Spleen (tissue), 11 donors: ENCODE measurements around the gene C14orf180. TPM values are rescaled to one million over a fixed set of nuclear protein-coding genes. Genes with fewer than 3 reads are reported as not detected.
A peak's percentile ranks its signal among the peaks of the same experiment; 100 is the strongest.

Experiments
- DNase-seq: peaks from one replicate; pipeline ENCODE4 v3.0.0-alpha.2; 2020
- H3K27ac ChIP-seq, 8 donors: fragments of 200-600 bp; sonication (generic) in 7 of 8; 1 replicate in 4 of 8; 2 replicates in 4 of 8; pipeline versions ENCODE4 v1.5.0 to v1.8.0; 2016 to 2021; ENCODE audit warnings: inconsistent platforms in 4 of 8, mild to moderate bottlenecking in 4 of 8, moderate library complexity in 1 of 8
- H3K27me3 ChIP-seq, 7 donors: fragments of 200-600 bp; sonication (generic) in 6 of 7; replicated peaks in 1 of 7; 1 replicate in 4 of 7; 2 replicates in 3 of 7; pipeline versions ENCODE4 v1.5.0 to v1.8.0; 2016 to 2021; ENCODE audit warnings: inconsistent platforms in 3 of 7, mild to moderate bottlenecking in 1 of 7
- H3K36me3 ChIP-seq, 6 donors: fragments of 200-600 bp; sonication (generic) in 5 of 6; 1 replicate in 4 of 6; 2 replicates in 2 of 6; pipeline versions ENCODE4 v1.5.0 to v1.8.0; 2016 to 2021; ENCODE audit warnings: inconsistent platforms in 2 of 6
- H3K4me1 ChIP-seq, 6 donors: fragments of 200-600 bp; sonication (generic) in 5 of 6; 1 replicate in 3 of 6; 2 replicates in 3 of 6; pipeline versions ENCODE4 v1.5.0 to v1.8.0; 2016 to 2021; ENCODE audit warnings: inconsistent platforms in 3 of 6
- H3K4me3 ChIP-seq, 8 donors: fragments of 200-600 bp; sonication (generic) in 7 of 8; 1 replicate in 4 of 8; 2 replicates in 4 of 8; pipeline versions ENCODE4 v1.5.0 to v1.8.0; 2016 to 2021; ENCODE audit warnings: inconsistent platforms in 4 of 8, mild to moderate bottlenecking in 4 of 8, moderate library complexity in 2 of 8
- H3K9me3 ChIP-seq, 8 donors: fragments of 200-600 bp; sonication (generic) in 7 of 8; 1 replicate in 4 of 8; 2 replicates in 4 of 8; pipeline versions ENCODE4 v1.5.0 to v1.8.0; 2016 to 2021; ENCODE audit warnings: inconsistent platforms in 4 of 8
- POLR2A ChIP-seq, 3 donors: fragments of 450-650 bp; IDR thresholded peaks; one replicate each; pipeline ENCODE4 v1.5.1; 2017; ENCODE audit warnings: antibody characterized with exemption in 3 of 3, mild to moderate bottlenecking in 1 of 3
- POLR2AphosphoS5 ChIP-seq, 3 donors: sonication (generic); formaldehyde crosslinking; IDR thresholded peaks; one replicate each; pipeline ENCODE4 v1.5.1; 2017; ENCODE audit warnings: antibody characterized with exemption in 3 of 3
- WGBS, 5 donors: extraction: QIAGEN DNeasy Blood & Tissue Kit in 3 of 5; methylation state at CpG; one replicate each; pipeline versions ENCODE4 v1.1.5 to v1.1.7; 2013 to 2018; 5-methylcytosine and 5-hydroxymethylcytosine counted together
- intact Hi-C: fragments of 100-400 bp; cut with DNase I; formaldehyde crosslinking; loops from one replicate; pipeline ENCODE4 v1.15.0; 2023; ENCODE audit warnings: low total_unique reads
- polyA plus RNA-seq, 3 donors: library from polyadenylated mRNA; stranded (reverse); fragments of 200-250 nt; gene quantifications; one replicate each; pipeline ENCODE4 v1.2.1, GENCODE V29; 2013
- total RNA-seq, 7 donors: library from RNA; depleted of rRNA in 3 of 7; stranded (reverse); fragments of >200 nt in 3 of 7; fragmentation: NEBNext Ultra II Directional in 4 of 7; extraction: Animal tissue kit (Norgen Biotek cat#: 25700) in 4 of 7; gene quantifications; one replicate each; pipeline versions ENCODE4 v1.1.0 to v1.2.1, GENCODE V29; 2016 to 2021
- TF ChIP-seq, protein P1 (sequence below), 11 experiments: fragments of 200-600 bp in 7 of 11; fragments of 450-650 bp in 4 of 11; sonication (generic) in 4 of 11; IDR thresholded peaks in 8 of 11; conservative IDR thresholded peaks in 3 of 11; 1 replicate in 7 of 11; 2 replicates in 4 of 11; pipeline versions ENCODE4 v1.4.0 to v1.8.0; 2016 to 2021; ENCODE audit warnings: antibody characterized with exemption in 11 of 11, inconsistent platforms in 4 of 11, mild to moderate bottlenecking in 1 of 11
- donor health status: healthy with polysubstance abuse.
- donor health status: DM: no; HTN: no; CAD: no; lungs with moderate emphysema.
- donor health status: DM: no; HTN: no; CAD: no.
- donor health status: Bipolar disorder and iron deficiency.
- donor health status: healthy.
- donor health status: DM: no; HTN: no; CAD: no.
- donor health status: DM: yes; HTN: yes; CAD: no.

The C14orf180 gene
- total and polyA plus RNA-seq, 10 donors, result 0.17 to 0.70 (median 0.28) TPM; not detected in 5

DNA sequence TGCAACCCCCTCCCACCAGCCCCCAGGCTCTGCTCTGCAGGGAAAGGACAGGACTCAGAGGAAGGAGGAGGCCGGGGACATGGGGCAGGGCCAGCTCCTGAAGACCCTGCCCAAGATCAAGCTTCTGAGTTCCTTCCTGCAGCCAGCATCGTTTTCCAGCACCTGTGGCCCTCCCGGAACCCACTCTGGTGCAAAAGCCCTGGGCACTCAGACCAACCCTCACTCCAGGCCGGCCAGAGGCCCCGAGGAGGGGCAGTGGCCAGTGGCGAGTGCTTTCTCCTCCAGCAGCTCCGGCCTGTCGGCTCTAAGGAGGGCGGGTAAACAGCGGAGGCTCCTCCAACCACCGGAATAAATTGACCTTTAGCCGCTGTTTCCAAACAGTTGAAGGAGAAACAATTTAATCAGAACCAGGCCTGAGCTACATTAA lies 14.2 kb downstream of the C14orf180 start:
- H3K27ac ChIP-seq, result no peak overlapping the region
- TF ChIP-seq, protein P1, sequence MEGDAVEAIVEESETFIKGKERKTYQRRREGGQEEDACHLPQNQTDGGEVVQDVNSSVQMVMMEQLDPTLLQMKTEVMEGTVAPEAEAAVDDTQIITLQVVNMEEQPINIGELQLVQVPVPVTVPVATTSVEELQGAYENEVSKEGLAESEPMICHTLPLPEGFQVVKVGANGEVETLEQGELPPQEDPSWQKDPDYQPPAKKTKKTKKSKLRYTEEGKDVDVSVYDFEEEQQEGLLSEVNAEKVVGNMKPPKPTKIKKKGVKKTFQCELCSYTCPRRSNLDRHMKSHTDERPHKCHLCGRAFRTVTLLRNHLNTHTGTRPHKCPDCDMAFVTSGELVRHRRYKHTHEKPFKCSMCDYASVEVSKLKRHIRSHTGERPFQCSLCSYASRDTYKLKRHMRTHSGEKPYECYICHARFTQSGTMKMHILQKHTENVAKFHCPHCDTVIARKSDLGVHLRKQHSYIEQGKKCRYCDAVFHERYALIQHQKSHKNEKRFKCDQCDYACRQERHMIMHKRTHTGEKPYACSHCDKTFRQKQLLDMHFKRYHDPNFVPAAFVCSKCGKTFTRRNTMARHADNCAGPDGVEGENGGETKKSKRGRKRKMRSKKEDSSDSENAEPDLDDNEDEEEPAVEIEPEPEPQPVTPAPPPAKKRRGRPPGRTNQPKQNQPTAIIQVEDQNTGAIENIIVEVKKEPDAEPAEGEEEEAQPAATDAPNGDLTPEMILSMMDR (IDR thresholded peaks at IDR 0.05 in 8 of 11, conservative IDR thresholded peaks at IDR 0.05 in 3 of 11), result no peak
- TF ChIP-seq POLR2AphosphoS5 (IDR thresholded peaks at IDR 0.05) (no peak), POLR2A (IDR thresholded peaks at IDR 0.05) (no peak)
- intact Hi-C loops, result no loop called here
- DNase-seq, result no peak
- WGBS, 5 donors, result 72 to 80% (median 78%) methylated on average over 12 of the region's 12 CpGs
- H3K4me3 ChIP-seq, result no peak overlapping the region
- no peaks in the 10 kb centered on the region for H3K9me3 ChIP-seq
- no peaks in the 10 kb centered on the region for H3K36me3 ChIP-seq
- no peaks in the 10 kb centered on the region for H3K4me1 ChIP-seq
- H3K27me3 ChIP-seq, result peaks cover 0 to 71% (median 8%) of the 10 kb centered on the region in 7 donors

DNA sequence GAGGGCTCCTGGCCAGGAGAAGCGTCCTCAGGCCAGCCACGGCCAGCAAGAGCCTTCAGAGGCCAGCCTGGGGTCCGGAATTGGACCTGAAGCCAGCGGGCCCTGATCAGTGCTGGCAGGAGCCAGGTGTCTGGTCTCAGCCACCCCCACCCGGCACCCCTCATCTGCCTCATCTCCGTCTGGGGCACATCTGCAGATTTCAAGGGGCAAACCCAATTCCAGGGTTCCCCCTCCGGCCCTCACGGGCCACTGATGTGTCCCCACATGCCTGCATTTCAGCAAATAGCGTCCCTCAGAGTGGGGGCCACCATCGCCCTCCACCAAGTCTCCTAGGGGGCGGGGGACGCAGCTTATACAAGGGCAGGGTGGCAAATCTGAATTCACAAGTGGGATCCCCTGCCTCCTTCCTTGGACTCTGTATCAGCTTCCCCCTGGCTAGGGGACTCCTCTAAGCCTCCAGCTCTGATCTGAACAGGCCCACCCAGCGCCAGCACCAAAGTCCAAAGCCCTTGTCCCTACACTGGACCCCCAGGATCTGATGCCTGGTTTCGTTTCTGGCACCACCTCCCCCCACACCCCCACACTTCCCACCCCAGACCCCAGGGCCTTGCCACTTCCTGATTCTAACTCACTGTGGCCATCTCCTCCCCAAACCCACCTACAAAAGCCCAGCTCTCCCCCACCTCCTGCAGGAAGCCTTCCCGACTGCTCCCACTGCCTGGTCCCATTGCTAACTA lies 14.9 kb downstream of the C14orf180 start:
- intact Hi-C loops, result no loop called here
- TF ChIP-seq POLR2AphosphoS5 (IDR thresholded peaks at IDR 0.05) (no peak), POLR2A (IDR thresholded peaks at IDR 0.05) (no peak)
- TF ChIP-seq, protein P1 (IDR thresholded peaks at IDR 0.05 in 8 of 11, conservative IDR thresholded peaks at IDR 0.05 in 3 of 11), result no peak
- no peak overlapping the region for H3K4me3 ChIP-seq
- 69 to 79% (median 76%) methylated on average over 9 to 15 of the region's 15 CpGs for WGBS, 5 donors
- DNase-seq, result no peak
- H3K27me3 ChIP-seq, result peaks cover 0 to 71% (median 8%) of the 10 kb centered on the region in 7 donors
- H3K4me1 ChIP-seq, result no peaks in the 10 kb centered on the region
- H3K9me3 ChIP-seq, result no peaks in the 10 kb centered on the region
- no peak overlapping the region for H3K27ac ChIP-seq
- H3K36me3 ChIP-seq, result no peaks in the 10 kb centered on the region

DNA sequence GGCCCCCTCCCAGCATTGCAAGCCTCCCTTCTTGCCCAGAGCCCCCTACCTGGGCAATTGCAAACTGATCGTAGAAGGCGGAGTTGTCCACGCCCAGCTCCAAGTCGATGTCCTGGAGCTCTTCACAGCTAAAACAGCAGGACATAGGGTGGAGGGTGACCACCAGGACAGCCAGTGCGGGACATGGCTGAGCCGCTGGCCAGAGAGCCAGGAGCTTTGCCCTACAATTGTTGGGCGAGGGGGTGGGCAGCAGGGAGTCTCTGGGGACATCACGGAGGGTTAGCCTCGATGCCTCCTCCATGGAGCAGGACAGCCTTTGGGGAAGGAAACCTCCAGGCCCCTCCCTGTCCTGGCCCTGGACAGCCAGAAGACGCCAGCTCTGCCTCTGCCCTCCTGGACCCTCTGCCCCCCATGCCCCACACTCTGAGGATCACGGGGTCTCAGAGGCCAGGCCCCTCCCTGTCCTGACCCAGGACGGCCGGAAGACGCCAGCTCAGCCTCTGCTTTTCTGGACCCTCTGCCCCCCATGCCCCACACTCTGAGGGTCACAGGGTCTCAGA lies 15.6 kb downstream of the C14orf180 start:
- H3K4me1 ChIP-seq, result no peaks in the 10 kb centered on the region
- no peak overlapping the region for H3K27ac ChIP-seq
- H3K36me3 ChIP-seq, result no peaks in the 10 kb centered on the region
- DNase-seq, result peak; percentile 47
- WGBS, 5 donors, result 77 to 86% (median 84%) methylated on average over 8 to 14 of the region's 14 CpGs
- no peak overlapping the region for H3K4me3 ChIP-seq
- TF ChIP-seq, protein P1 (IDR thresholded peaks at IDR 0.05 in 8 of 11, conservative IDR thresholded peaks at IDR 0.05 in 3 of 11), result no peak
- TF ChIP-seq POLR2A (IDR thresholded peaks at IDR 0.05) (no peak), POLR2AphosphoS5 (IDR thresholded peaks at IDR 0.05) (no peak)
- H3K9me3 ChIP-seq, result no peaks in the 10 kb centered on the region
- intact Hi-C loops, result no loop called here
- peaks cover 0 to 73% (median 8%) of the 10 kb centered on the region in 7 donors for H3K27me3 ChIP-seq

DNA sequence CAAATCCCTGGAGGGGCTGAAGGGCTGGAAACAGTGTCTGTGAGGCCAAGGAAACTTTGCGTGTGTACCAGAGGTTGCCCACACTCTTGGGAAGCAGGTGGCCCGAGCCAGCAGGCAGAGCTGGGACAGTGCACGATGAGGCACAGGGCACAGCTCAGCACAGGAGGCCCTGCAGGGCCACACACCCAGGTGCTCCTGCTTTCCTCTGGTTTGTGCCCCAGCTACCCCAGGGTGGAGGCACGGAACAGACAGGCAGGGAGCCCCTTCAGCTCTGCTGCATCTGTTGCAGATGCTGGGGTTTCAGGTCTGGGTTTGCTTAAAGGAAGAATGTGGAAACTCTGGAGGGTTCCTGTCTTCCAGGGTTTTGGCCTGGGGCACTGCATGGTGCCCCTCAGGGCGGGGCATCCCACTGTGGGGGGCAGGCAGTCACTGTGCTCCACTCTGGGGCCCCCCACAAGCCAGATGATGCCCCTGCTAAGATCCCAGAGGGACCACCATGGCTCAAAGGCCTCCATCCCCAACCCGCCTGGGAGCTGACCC lies 16.4 kb downstream of the C14orf180 start:
- intact Hi-C loops, result no loop called here
- H3K27ac ChIP-seq, result no peak overlapping the region
- DNase-seq, result peak; percentile 42
- 67 to 79% (median 74%) methylated on average over 4 to 6 of the region's 6 CpGs for WGBS, 5 donors
- no peaks in the 10 kb centered on the region for H3K36me3 ChIP-seq
- no peaks in the 10 kb centered on the region for H3K9me3 ChIP-seq
- H3K4me1 ChIP-seq, result no peaks in the 10 kb centered on the region
- H3K4me3 ChIP-seq, result no peak overlapping the region
- TF ChIP-seq, protein P1 (IDR thresholded peaks at IDR 0.05 in 8 of 11, conservative IDR thresholded peaks at IDR 0.05 in 3 of 11), result no peak
- TF ChIP-seq POLR2A (IDR thresholded peaks at IDR 0.05) (no peak), POLR2AphosphoS5 (IDR thresholded peaks at IDR 0.05) (no peak)
- H3K27me3 ChIP-seq, result peaks cover 0 to 78% (median 8%) of the 10 kb centered on the region in 7 donors
